ENCODE results near the gene STARD7. TPM values are rescaled to one million over a fixed set of nuclear protein-coding genes. Genes with fewer than 3 reads are reported as not detected.
A peak's percentile ranks its signal among the peaks of the same experiment; 100 is the strongest.
"Not testable (repeated sequence)": the region's sequence is repeated elsewhere in the genome, so short reads cannot be mapped to it uniquely, and the experiment has no call there.

STARD7 gene, protein sequence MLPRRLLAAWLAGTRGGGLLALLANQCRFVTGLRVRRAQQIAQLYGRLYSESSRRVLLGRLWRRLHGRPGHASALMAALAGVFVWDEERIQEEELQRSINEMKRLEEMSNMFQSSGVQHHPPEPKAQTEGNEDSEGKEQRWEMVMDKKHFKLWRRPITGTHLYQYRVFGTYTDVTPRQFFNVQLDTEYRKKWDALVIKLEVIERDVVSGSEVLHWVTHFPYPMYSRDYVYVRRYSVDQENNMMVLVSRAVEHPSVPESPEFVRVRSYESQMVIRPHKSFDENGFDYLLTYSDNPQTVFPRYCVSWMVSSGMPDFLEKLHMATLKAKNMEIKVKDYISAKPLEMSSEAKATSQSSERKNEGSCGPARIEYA
- 100 to 1,000 TPM in 1 of 4 donors, 10 to 100 TPM in 3; 44.5 to 123 (median 66.7) TPM for polyA plus RNA-seq
- long read RNA-seq, donor 1: 0 reads
- long read RNA-seq, donor 2, transcript STARD7-201 (8 exons, 3,368 nt): major isoform, 17 of 42 reads
- long read RNA-seq, donor 2, partial matches to known transcripts: 25 of 42 reads
- long read RNA-seq, donor 2, other reads (novel, unspliced or antisense): 0 of 42 reads
- long read RNA-seq, donor 3, transcript STARD7-201 (8 exons, 3,368 nt): major isoform, 14 of 27 reads
- long read RNA-seq, donor 3, partial matches to known transcripts: 12 of 27 reads
- long read RNA-seq, donor 3, other reads (novel, unspliced or antisense): 0 of 27 reads
- long read RNA-seq, donor 4, partial matches to known transcripts: 0 of 3 reads
- long read RNA-seq, donor 4, other reads (novel, unspliced or antisense): 0 of 3 reads
- long read RNA-seq, donor 5, transcript STARD7-201 (8 exons, 3,368 nt): major isoform, 5 of 28 reads
- long read RNA-seq, donor 5, partial matches to known transcripts: 22 of 28 reads
- long read RNA-seq, donor 5, other reads (novel, unspliced or antisense): 0 of 28 reads
- long read RNA-seq, donor 6, transcript STARD7-201 (8 exons, 3,368 nt): major isoform, 11 of 14 reads
- long read RNA-seq, donor 6, partial matches to known transcripts: 0 of 14 reads
- long read RNA-seq, donor 6, other reads (novel, unspliced or antisense): 0 of 14 reads
- long read RNA-seq, donor 7: 0 reads
- long read RNA-seq, donor 8: 0 reads
- long read RNA-seq, donor 9, transcript STARD7-201 (8 exons, 3,368 nt): major isoform, 5 of 5 reads
- long read RNA-seq, donor 9, partial matches to known transcripts: 0 of 5 reads
- long read RNA-seq, donor 9, other reads (novel, unspliced or antisense): 0 of 5 reads
- long read RNA-seq, donor 10, transcript STARD7-201 (8 exons, 3,368 nt): major isoform, 40 of 41 reads
- long read RNA-seq, donor 10, partial matches to known transcripts: 0 of 41 reads
- long read RNA-seq, donor 10, other reads (novel, unspliced or antisense): 0 of 41 reads

DNA sequence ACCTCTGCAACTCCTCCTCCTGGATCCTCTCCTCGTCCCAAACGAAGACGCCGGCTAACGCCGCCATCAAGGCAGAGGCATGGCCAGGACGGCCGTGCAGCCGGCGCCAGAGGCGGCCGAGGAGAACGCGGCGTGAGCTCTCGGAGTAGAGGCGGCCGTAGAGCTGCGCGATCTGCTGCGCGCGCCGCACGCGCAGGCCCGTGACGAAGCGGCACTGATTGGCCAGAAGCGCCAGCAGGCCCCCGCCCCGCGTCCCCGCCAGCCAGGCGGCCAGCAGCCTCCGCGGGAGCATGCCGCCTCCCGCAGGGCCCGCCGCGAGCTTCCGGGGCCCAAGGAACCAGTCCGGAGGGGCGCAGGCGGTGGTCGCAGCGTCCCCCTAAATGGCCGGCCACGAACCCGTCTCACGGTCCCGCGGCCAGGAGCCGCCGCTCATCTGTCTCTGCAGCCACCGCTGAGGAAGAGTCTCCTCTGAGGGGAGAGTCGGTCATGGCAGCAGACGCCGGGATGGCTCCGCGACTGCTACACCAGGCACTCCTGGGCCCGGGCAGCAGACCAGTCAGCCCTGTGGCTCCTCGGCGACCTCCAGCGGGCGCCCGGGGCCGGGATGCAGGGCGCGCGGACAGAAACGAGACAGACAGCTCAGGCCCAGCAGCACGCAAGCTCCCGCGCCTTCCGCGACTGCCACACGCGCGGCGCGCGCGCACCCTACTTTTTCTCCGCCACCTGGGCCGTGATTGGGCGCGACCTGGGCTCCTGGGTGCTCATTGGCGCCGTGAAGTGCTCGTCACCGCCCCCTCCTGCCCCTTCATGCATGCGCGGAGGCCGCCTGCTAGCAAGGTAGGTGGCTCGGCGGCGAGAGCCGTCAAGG, at the start of gene STARD7:
Gene STARD7, minus strand, starts transcription at position 685 of the 868 bp plus-strand sequence. Its CDS starts 393 bp downstream, at position 292.
- peak; percentile 99 to 100 for DNase-seq
- peaks cover 8 to 33% (median 19%) of the 10 kb centered on the region in 3 donors for H3K4me1 ChIP-seq (ENCODE audit: control insufficient read depth in 3 of 3, insufficient read depth in 2 of 3, low read depth in 1 of 3, low read length in 2 of 3)
- H3K4me3 ChIP-seq (ENCODE audit: low read depth in 1 of 3, low read length in 3 of 3): peak within 1 kb of the TSS; percentile 88 to 95 (median 88)
- no peak for FAIRE-seq
- WGBS, 3 donors: 0 to 1% (median 0%) methylated on average over 82 to 100 of the region's 100 CpGs
- no peaks in the 10 kb centered on the region for H3K27me3 ChIP-seq (ENCODE audit: control insufficient read depth in 3 of 3, insufficient read depth in 3 of 3, low read length in 3 of 3)
- H3K27ac ChIP-seq (ENCODE audit: low read depth in 1 of 3, low read length in 2 of 3): peak within 1 kb of the TSS; percentile 96 to 99 (median 96)
- H3K9me3 ChIP-seq (ENCODE audit: control insufficient read depth in 2 of 2, insufficient read depth in 1 of 2, low read depth in 1 of 2, low read length in 1 of 2): no peaks in the 10 kb centered on the region
- peaks cover 0 to 14% (median 0%) of the 10 kb centered on the region in 3 donors for H3K36me3 ChIP-seq (ENCODE audit: control insufficient read depth in 3 of 3, insufficient read depth in 2 of 3, low read depth in 1 of 3, low read length in 3 of 3)

DNA sequence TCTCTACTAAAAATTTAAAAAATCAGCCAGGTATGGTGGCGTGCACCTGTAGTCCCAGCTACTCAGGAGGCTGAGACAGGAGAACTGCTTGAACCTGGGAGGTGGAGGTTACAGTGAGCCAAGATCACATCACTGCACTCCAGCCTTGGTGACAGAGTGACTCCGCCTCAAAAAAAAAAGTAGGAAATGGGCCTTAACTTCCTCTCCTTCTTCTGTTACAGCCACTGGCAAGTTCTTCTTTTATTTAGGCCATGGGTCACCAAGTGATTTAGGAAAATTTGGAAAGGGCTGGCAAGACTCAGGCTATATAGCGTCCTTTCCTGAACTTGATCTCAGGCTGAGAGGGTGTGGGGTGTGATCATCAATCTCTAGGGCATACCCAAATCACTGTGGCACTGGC, 49.1 kb upstream of the STARD7 start:
- peaks cover 14 to 72% (median 22%) of the 10 kb centered on the region in 3 donors for H3K36me3 ChIP-seq (ENCODE audit: control insufficient read depth in 3 of 3, insufficient read depth in 2 of 3, low read depth in 1 of 3, low read length in 3 of 3)
- not testable (repeated sequence) for DNase-seq; H3K4me3 ChIP-seq (ENCODE audit: low read depth in 1 of 3, low read length in 3 of 3); H3K27me3 ChIP-seq (ENCODE audit: control insufficient read depth in 3 of 3, insufficient read depth in 3 of 3, low read length in 3 of 3); FAIRE-seq; H3K9me3 ChIP-seq (ENCODE audit: control insufficient read depth in 2 of 2, insufficient read depth in 1 of 2, low read depth in 1 of 2, low read length in 1 of 2)
- peaks cover 11 to 45% (median 13%) of the 10 kb centered on the region in 3 donors for H3K4me1 ChIP-seq (ENCODE audit: control insufficient read depth in 3 of 3, insufficient read depth in 2 of 3, low read depth in 1 of 3, low read length in 2 of 3)
- peak overlapping the region in 1 of 3 donors; percentile 58 for H3K27ac ChIP-seq (ENCODE audit: low read depth in 1 of 3, low read length in 2 of 3)
- 81 to 98% (median 95%) methylated on average over 3 of the region's 3 CpGs for WGBS, 3 donors

- no peaks in the 10 kb centered on the region for H3K9me3 ChIP-seq (ENCODE audit: control insufficient read depth in 2 of 2, insufficient read depth in 1 of 2, low read depth in 1 of 2, low read length in 1 of 2)
- peaks cover 11 to 47% (median 13%) of the 10 kb centered on the region in 3 donors for H3K4me1 ChIP-seq (ENCODE audit: control insufficient read depth in 3 of 3, insufficient read depth in 2 of 3, low read depth in 1 of 3, low read length in 2 of 3)
- FAIRE-seq (no peak), DNase-seq (no peak)
- H3K27me3 ChIP-seq (ENCODE audit: control insufficient read depth in 3 of 3, insufficient read depth in 3 of 3, low read length in 3 of 3): no peaks in the 10 kb centered on the region
- H3K27ac ChIP-seq (ENCODE audit: low read depth in 1 of 3, low read length in 2 of 3): peak overlapping the region in 1 of 3 donors; percentile 4
- no peak overlapping the region for H3K4me3 ChIP-seq (ENCODE audit: low read depth in 1 of 3, low read length in 3 of 3)
- 73 to 88% (median 79%) methylated on average over 6 of the region's 6 CpGs for WGBS, 3 donors
- H3K36me3 ChIP-seq (ENCODE audit: control insufficient read depth in 3 of 3, insufficient read depth in 2 of 3, low read depth in 1 of 3, low read length in 3 of 3): peaks cover 14 to 80% (median 32%) of the 10 kb centered on the region in 3 donors
Measured at GRCh38 chr2:96256611-96257113, 48.0 kb upstream of the STARD7 start.

GRCh38 chr2:96254571-96254970, 45.9 kb upstream of the STARD7 start:
- peaks cover 14 to 80% (median 35%) of the 10 kb centered on the region in 3 donors for H3K36me3 ChIP-seq (ENCODE audit: control insufficient read depth in 3 of 3, insufficient read depth in 2 of 3, low read depth in 1 of 3, low read length in 3 of 3)
- peaks cover 0 to 26% (median 4%) of the 10 kb centered on the region in 3 donors for H3K4me1 ChIP-seq (ENCODE audit: control insufficient read depth in 3 of 3, insufficient read depth in 2 of 3, low read depth in 1 of 3, low read length in 2 of 3)
- no peak overlapping the region for H3K4me3 ChIP-seq (ENCODE audit: low read depth in 1 of 3, low read length in 3 of 3)
- peak overlapping the region in 1 of 3 donors; percentile 56 for H3K27ac ChIP-seq (ENCODE audit: low read depth in 1 of 3, low read length in 2 of 3)
- WGBS, 3 donors: 76 to 89% (median 79%) methylated on average over 11 of the region's 11 CpGs
- H3K27me3 ChIP-seq (ENCODE audit: control insufficient read depth in 3 of 3, insufficient read depth in 3 of 3, low read length in 3 of 3): no peaks in the 10 kb centered on the region
- FAIRE-seq (no peak), DNase-seq (no peak)
- no peaks in the 10 kb centered on the region for H3K9me3 ChIP-seq (ENCODE audit: control insufficient read depth in 2 of 2, insufficient read depth in 1 of 2, low read depth in 1 of 2, low read length in 1 of 2)

DNA sequence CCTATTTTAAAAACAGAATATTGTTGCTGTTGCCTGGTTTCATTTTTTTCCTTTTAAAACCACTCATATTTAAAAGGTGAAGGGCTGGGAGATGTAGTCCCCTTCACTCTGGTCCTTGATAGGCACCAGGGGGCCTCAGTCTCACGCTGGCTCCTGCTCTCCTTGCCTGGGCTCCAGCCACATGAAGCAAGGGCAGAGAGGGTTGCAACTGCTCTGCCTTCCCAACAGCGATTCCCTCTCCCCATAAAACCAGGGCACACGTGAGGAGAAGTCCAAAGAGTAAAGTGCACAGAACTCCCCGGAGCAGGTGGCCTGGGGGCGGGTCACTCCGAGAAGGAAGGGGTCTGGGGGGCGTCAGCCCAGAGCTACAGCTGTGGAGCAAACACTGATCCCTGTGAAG, 44.4 kb upstream of the STARD7 start:
- Histone ChIP-seq H3K27me3 (ENCODE audit: control insufficient read depth in 3 of 3, insufficient read depth in 3 of 3, low read length in 3 of 3) (no peaks in the 10 kb centered on the region), H3K4me1 (ENCODE audit: control insufficient read depth in 3 of 3, insufficient read depth in 2 of 3, low read depth in 1 of 3, low read length in 2 of 3) (peaks cover 0 to 15% (median 2%) of the 10 kb centered on the region in 3 donors), H3K4me3 (ENCODE audit: low read depth in 1 of 3, low read length in 3 of 3) (no peak overlapping the region), H3K27ac (ENCODE audit: low read depth in 1 of 3, low read length in 2 of 3) (peak overlapping the region; percentile 31 to 60 (median 39)), H3K36me3 (ENCODE audit: control insufficient read depth in 3 of 3, insufficient read depth in 2 of 3, low read depth in 1 of 3, low read length in 3 of 3) (peaks cover 12 to 71% (median 35%) of the 10 kb centered on the region in 3 donors), H3K9me3 (ENCODE audit: control insufficient read depth in 2 of 2, insufficient read depth in 1 of 2, low read depth in 1 of 2, low read length in 1 of 2) (no peaks in the 10 kb centered on the region)
- DNase-seq (peak; percentile 76 to 80), FAIRE-seq (no peak)
- WGBS, 3 donors: 17 to 69% (median 27%) methylated on average over 7 of the region's 7 CpGs

DNA sequence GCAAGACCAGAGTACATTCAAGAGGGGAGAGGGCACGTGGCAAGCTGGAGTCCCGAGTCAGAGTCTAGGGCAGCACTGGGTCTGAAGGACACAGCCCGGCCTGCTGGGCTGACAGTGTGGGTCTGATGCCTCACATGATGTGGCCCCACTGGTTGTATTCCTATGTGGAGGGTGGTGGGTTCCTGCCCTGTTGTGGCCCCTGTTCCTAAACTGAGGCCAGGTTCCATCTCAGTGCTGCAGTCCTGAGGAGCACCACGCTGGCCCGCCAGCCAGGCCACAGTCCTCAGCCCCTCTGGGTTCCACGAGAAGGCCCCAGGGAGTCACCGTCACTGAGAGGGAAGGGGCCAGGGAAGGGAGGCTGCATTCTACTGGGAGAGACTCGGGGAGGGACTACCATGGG, 43.9 kb upstream of the STARD7 start:
- FAIRE-seq: no peak
- no peaks in the 10 kb centered on the region for H3K9me3 ChIP-seq (ENCODE audit: control insufficient read depth in 2 of 2, insufficient read depth in 1 of 2, low read depth in 1 of 2, low read length in 1 of 2)
- H3K4me1 ChIP-seq (ENCODE audit: control insufficient read depth in 3 of 3, insufficient read depth in 2 of 3, low read depth in 1 of 3, low read length in 2 of 3): peaks cover 0 to 15% (median 2%) of the 10 kb centered on the region in 3 donors
- 75 to 87% (median 78%) methylated on average over 8 of the region's 8 CpGs for WGBS, 3 donors
- no peak for DNase-seq
- peaks cover 12 to 69% (median 35%) of the 10 kb centered on the region in 3 donors for H3K36me3 ChIP-seq (ENCODE audit: control insufficient read depth in 3 of 3, insufficient read depth in 2 of 3, low read depth in 1 of 3, low read length in 3 of 3)
- H3K27me3 ChIP-seq (ENCODE audit: control insufficient read depth in 3 of 3, insufficient read depth in 3 of 3, low read length in 3 of 3): no peaks in the 10 kb centered on the region
- H3K4me3 ChIP-seq (ENCODE audit: low read depth in 1 of 3, low read length in 3 of 3): no peak overlapping the region
- peak overlapping the region in 2 of 3 donors; percentile 16 to 60 for H3K27ac ChIP-seq (ENCODE audit: low read depth in 1 of 3, low read length in 2 of 3)

DNA sequence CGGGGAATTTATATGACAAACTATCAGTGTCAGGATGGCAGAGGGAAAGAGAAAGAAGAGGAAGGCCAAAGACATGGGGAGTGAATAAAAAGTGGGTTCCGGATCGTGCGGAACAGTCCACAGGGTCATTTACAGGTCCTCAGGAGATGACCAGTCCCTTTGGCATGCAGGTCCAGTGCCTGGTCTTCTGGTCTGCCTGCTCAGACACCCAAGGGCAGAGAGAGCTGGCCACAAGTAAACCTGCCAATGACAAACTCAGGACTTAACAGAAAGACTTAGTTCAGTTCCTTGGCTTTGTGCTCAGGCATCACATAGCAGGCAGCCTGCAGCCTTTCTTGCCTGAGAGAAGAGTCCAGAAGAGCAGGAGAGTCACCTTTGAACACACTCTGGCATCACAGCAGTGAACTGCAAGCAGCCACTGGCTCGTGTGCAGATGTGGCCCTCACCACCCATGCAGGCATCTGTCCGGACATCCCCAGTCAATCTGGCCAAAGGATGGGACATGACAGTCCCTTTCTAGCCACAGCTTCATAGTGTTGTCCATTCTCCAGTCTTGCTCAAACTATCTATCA, 43.2 kb upstream of the STARD7 start:
- Histone ChIP-seq H3K27ac (ENCODE audit: low read depth in 1 of 3, low read length in 2 of 3) (no peak overlapping the region), H3K27me3 (ENCODE audit: control insufficient read depth in 3 of 3, insufficient read depth in 3 of 3, low read length in 3 of 3) (no peaks in the 10 kb centered on the region), H3K36me3 (ENCODE audit: control insufficient read depth in 3 of 3, insufficient read depth in 2 of 3, low read depth in 1 of 3, low read length in 3 of 3) (peaks cover 12 to 67% (median 35%) of the 10 kb centered on the region in 3 donors), H3K4me1 (ENCODE audit: control insufficient read depth in 3 of 3, insufficient read depth in 2 of 3, low read depth in 1 of 3, low read length in 2 of 3) (peaks cover 0 to 15% (median 2%) of the 10 kb centered on the region in 3 donors), H3K9me3 (ENCODE audit: control insufficient read depth in 2 of 2, insufficient read depth in 1 of 2, low read depth in 1 of 2, low read length in 1 of 2) (no peaks in the 10 kb centered on the region), H3K4me3 (ENCODE audit: low read depth in 1 of 3, low read length in 3 of 3) (no peak overlapping the region)
- WGBS, 3 donors: 64 to 69% (median 67%) methylated on average over 6 of the region's 6 CpGs
- no peak for FAIRE-seq
- no peak for DNase-seq
